Measurements from ENCODE around the gene ITPA. TPM values are rescaled to one million over a fixed set of nuclear protein-coding genes. Genes with fewer than 3 reads are reported as not detected.

The ITPA gene
- total and polyA plus RNA-seq, 2 of the 8 experiments (the other 6 are each of a cell fraction or from before 2014, with no cell fraction given), result 88.2 to 94.0 TPM

DNA sequence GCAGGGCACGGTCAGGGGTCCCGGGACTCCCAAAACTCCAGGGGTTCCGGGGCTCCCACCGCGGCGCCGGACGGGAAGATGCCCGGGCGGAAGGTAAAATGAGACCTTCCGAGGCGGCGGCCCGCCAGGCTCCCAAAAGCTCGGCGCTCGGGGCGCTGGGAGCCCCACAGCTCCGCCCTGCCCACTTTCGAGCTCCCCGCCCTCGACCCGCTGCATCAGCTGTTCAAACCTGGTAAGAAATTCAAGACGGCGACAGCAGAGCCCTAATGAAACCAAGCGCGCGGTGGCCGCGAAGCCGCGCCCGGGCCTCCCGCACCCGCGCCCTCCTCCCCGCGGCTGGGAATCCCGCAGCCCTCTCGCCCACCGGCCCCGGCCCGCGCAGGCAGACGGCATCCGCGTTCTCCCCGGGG, 29.3 kb downstream of the ITPA start:
- Histone ChIP-seq H3K4ac (replicated peaks; ENCODE audit: insufficient read length, low read depth, low read length) (no peak overlapping the region), H4K91ac (replicated peaks; ENCODE audit: insufficient read length, low read length) (no peak overlapping the region), H4K8ac (ENCODE audit: extremely low read depth, insufficient read depth, low read length) (peak overlapping the region; percentile 71; the same call in 1 of the 2 replicates), H3K14ac (ENCODE audit: insufficient read length) (no peak overlapping the region), H2BK5ac (ENCODE audit: low read depth, low read length) (no peak overlapping the region), H2BK20ac (ENCODE audit: low read length) (no peak overlapping the region), H3K36me3 (ENCODE audit: control insufficient read depth in 2 of 4, insufficient read depth in 4 of 4, low read length in 3 of 4) (peaks cover 0 to 5% (median 0%) of the 10 kb centered on the region in 4 experiments; a peak in 1 of 8 replicates), H3K9ac (replicated peaks in 1 of 4; ENCODE audit: extremely low read depth in 1 of 4, low read depth in 3 of 4, low read length in 3 of 4) (no peak overlapping the region; a peak in 1 of 7 replicates), H4K20me1 (replicated peaks in 1 of 2; ENCODE audit: control insufficient read depth in 1 of 2, insufficient read depth in 2 of 2, low read length in 2 of 2) (peaks cover 0 to 12% of the 10 kb centered on the region in 2 experiments), H3K4me1 (replicated peaks in 1 of 4; ENCODE audit: control insufficient read depth in 3 of 4, insufficient read depth in 4 of 4, low read length in 3 of 4) (peaks cover 0 to 19% (median 7%) of the 10 kb centered on the region in 4 experiments; a peak in 6 of 7 replicates), H2AK5ac (ENCODE audit: low read depth, low read length) (no peak overlapping the region), H3K79me2 (ENCODE audit: control insufficient read depth in 1 of 2, insufficient read depth in 2 of 2, low read length in 2 of 2) (no peaks in the 10 kb centered on the region), H3K18ac (ENCODE audit: extremely low read depth, low read length) (no peak overlapping the region; the same call in 1 of the 2 replicates), H3K23ac (ENCODE audit: insufficient read length) (no peak overlapping the region), H2AFZ (ENCODE audit: low read length) (no peak overlapping the region), H2BK120ac (replicated peaks; ENCODE audit: low read depth, low read length) (no peak overlapping the region), H3K79me1 (ENCODE audit: low read depth, low read length) (no peaks in the 10 kb centered on the region), H3K27me3 (replicated peaks in 1 of 4; ENCODE audit: control insufficient read depth in 3 of 4, extremely low read depth in 1 of 4, insufficient read depth in 3 of 4, low read length in 3 of 4) (peaks cover 13 to 40% (median 35%) of the 10 kb centered on the region in 4 experiments), H2BK12ac (ENCODE audit: low read depth, low read length) (no peak overlapping the region), H3K56ac (replicated peaks; ENCODE audit: insufficient read length, low read depth, low read length) (no peak overlapping the region), H3K23me2 (ENCODE audit: low read depth, low read length) (peaks cover 16% of the 10 kb centered on the region; the same call in 1 of the 2 replicates), H3K27ac (ENCODE audit: low read depth, low read length) (no peak overlapping the region), H4K5ac (ENCODE audit: insufficient read length, low read depth, low read length) (no peak overlapping the region), H3K9me3 (ENCODE audit: insufficient read depth in 2 of 2, low read depth in 1 of 2, low read length in 1 of 2) (no peaks in the 10 kb centered on the region), H3K4me3 (ENCODE audit: extremely low read depth in 1 of 4, insufficient read depth in 2 of 4, low read depth in 3 of 4, low read length in 4 of 4) (peak overlapping the region; percentile 47 to 79 (median 76)), H3K4me2 (ENCODE audit: insufficient read depth in 1 of 2, low read depth in 2 of 2, low read length in 2 of 2) (peak overlapping the region; percentile 87 to 99), H2BK15ac (ENCODE audit: low read length) (no peak overlapping the region)
- 1% methylated on average over 18 of the region's 48 CpGs; no CpG with 5 or more reads in 1 of the 2 experiments for WGBS, 2 experiments (ENCODE audit: extremely low coverage in 1 of 2, insufficient coverage in 1 of 2, insufficient read length in 1 of 2, insufficient replicate concordance in 2 of 2, low coverage in 1 of 2, low lambda C conversion rate in 2 of 2, missing lambda C conversion rate in 1 of 2)
- ChIA-PET CTCF (ENCODE audit: partially characterized antibody) (interaction anchor here (0.7 to 6.2 kb wide), 4 partner anchors 10 to 128 kb away, joined by 3 to 47 read pairs (median 3); no protein-coding TSS in a partner anchor), POLR2A (ENCODE audit: partially characterized antibody) (interaction anchor here (0.9 to 4.5 kb wide), 8 partner anchors 10 to 76 kb away, joined by 3 to 61 read pairs (median 6); partner anchors contain the start of gene ITPA)
- no peak for FAIRE-seq
- DNase-seq (ENCODE audit: low read depth in 1 of 2, low spot score in 2 of 2), result no peak
- peak; percentile 30 for TF ChIP-seq EZH2 (IDR thresholded peaks at IDR 0.05; ENCODE audit: low read depth, low read length, severe bottlenecking)
- no peak for TF ChIP-seq RXRA (IDR thresholded peaks at IDR 0.05; ENCODE audit: insufficient read depth, low read depth, low read length)
